ENCODE measurements around the gene NECAP2. TPM values are rescaled to one million over a fixed set of nuclear protein-coding genes. Genes with fewer than 3 reads are reported as not detected.
A peak's percentile ranks its signal among the peaks of the same experiment; 100 is the strongest.
"Not testable (repeated sequence)": the region's sequence is repeated elsewhere in the genome, so short reads cannot be mapped to it uniquely, and the experiment has no call there.

The NECAP2 gene
- total RNA-seq, 2 experiments from 2014 or later = 51.8 to 59.0 TPM

DNA sequence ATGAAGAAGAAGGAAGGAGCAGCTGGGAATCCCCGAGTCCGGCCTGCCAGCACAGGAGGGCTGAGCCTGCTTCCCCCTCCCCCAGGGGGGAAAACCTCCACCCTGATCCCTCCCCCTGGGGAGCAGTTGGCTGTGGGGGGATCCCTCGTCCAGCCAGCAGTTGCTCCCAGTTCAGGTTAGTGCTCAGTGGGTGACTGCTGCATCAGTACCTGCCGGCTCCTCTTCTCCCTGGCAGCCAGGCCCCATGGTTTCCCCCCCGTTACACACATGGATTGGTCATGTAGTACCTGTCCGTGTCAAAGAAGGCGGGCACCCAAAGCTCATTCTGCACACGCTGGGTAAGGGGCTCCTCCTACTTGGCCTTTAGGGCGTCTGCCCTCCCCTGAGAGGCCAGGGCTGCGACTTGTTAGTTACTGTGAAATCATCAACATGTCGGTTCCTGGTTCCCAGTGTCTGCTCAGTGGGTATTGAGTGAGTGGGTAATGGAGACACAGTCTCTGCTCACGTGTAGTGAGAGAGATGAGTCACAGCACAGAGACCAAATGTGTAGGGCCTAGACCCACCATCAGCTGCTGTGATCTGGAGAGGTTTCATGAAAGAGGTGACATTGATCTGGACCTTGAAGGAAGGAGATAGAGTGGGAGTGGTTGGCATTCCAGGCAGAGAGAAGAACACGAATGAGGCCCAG lies 11.5 kb downstream of the NECAP2 start:
- Histone ChIP-seq H2AFZ (ENCODE audit: low read length) (no peak overlapping the region), H3K4me3 (ENCODE audit: low read depth, low read length, poor library complexity, severe bottlenecking) (no peak overlapping the region), H3K4me1 (ENCODE audit: insufficient read depth, low read length, poor library complexity, severe bottlenecking) (peaks cover 23% of the 10 kb centered on the region), H3K27ac (ENCODE audit: low read depth, low read length, poor library complexity, severe bottlenecking) (peak overlapping the region; percentile 7), H3K36me3 (ENCODE audit: insufficient read depth, low read length) (peaks cover 98% of the 10 kb centered on the region), H4K20me1 (ENCODE audit: insufficient read depth, low read length) (no peaks in the 10 kb centered on the region), H3K9me2 (ENCODE audit: insufficient read depth, low read length) (no peaks in the 10 kb centered on the region), H3K9me3 (ENCODE audit: low read length) (no peaks in the 10 kb centered on the region), H3K4me2 (ENCODE audit: low read length) (peak overlapping the region; percentile 53), H3K79me2 (ENCODE audit: insufficient read depth, low read depth, low read length) (no peaks in the 10 kb centered on the region)
- ChIA-PET CTCF (ENCODE audit: unreplicated experiment) (no interaction called here), POLR2A (interaction anchor here (0.6 kb wide), 2 partner anchors 89 to 482 kb away, joined by 3 to 4 read pairs; no protein-coding TSS in a partner anchor)
- TF ChIP-seq, protein P1, sequence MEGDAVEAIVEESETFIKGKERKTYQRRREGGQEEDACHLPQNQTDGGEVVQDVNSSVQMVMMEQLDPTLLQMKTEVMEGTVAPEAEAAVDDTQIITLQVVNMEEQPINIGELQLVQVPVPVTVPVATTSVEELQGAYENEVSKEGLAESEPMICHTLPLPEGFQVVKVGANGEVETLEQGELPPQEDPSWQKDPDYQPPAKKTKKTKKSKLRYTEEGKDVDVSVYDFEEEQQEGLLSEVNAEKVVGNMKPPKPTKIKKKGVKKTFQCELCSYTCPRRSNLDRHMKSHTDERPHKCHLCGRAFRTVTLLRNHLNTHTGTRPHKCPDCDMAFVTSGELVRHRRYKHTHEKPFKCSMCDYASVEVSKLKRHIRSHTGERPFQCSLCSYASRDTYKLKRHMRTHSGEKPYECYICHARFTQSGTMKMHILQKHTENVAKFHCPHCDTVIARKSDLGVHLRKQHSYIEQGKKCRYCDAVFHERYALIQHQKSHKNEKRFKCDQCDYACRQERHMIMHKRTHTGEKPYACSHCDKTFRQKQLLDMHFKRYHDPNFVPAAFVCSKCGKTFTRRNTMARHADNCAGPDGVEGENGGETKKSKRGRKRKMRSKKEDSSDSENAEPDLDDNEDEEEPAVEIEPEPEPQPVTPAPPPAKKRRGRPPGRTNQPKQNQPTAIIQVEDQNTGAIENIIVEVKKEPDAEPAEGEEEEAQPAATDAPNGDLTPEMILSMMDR (conservative IDR thresholded peaks at IDR 0.05; ENCODE audit: low read length) = no peak
- TF ChIP-seq EZH2phosphoT487 (IDR thresholded peaks at IDR 0.05; ENCODE audit: borderline replicate concordance, low read depth, low read length) = no peak
- DNase-seq (ENCODE audit: low spot score) = no peak
- intact Hi-C loops (cut with micrococcal nuclease; ENCODE audit: unreplicated experiment) = no loop called here
- no TSS peak for BruUV-seq (replicated peaks)

DNA sequence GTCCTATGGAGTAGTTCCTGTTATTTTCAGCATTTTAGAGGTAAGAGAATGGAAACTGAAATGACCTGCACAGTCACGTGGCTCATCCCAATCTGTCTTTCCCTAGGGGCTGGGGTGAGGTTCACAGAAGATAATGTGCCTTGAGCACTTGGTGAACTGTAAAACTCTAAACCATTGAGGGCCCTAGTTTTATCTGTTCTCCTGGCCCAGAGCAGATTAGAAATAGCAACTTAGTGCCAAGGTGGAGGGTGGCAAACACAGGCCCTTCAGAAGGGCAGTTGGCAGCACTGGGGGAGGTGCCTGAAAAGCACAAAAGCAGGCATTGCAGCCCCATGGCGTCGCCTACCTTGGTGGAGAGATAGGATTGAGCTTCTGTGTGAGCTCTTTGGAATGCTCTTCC lies 14.4 kb downstream of the NECAP2 start:
- intact Hi-C loops (cut with micrococcal nuclease; ENCODE audit: unreplicated experiment); H4K20me1 ChIP-seq (ENCODE audit: insufficient read depth, low read length); H3K79me2 ChIP-seq (ENCODE audit: insufficient read depth, low read depth, low read length); H3K9me3 ChIP-seq (ENCODE audit: low read length); H2AFZ ChIP-seq (ENCODE audit: low read length); H3K4me2 ChIP-seq (ENCODE audit: low read length); DNase-seq (ENCODE audit: low spot score); H3K27ac ChIP-seq (ENCODE audit: low read depth, low read length, poor library complexity, severe bottlenecking); POLR2A ChIA-PET; BruUV-seq (replicated peaks); H3K4me3 ChIP-seq (ENCODE audit: low read depth, low read length, poor library complexity, severe bottlenecking); CTCF ChIA-PET (ENCODE audit: unreplicated experiment); H3K9me2 ChIP-seq (ENCODE audit: insufficient read depth, low read length): not testable (repeated sequence)
- peaks cover 21% of the 10 kb centered on the region for H3K4me1 ChIP-seq (ENCODE audit: insufficient read depth, low read length, poor library complexity, severe bottlenecking)
- peaks cover 95% of the 10 kb centered on the region for H3K36me3 ChIP-seq (ENCODE audit: insufficient read depth, low read length)

DNA sequence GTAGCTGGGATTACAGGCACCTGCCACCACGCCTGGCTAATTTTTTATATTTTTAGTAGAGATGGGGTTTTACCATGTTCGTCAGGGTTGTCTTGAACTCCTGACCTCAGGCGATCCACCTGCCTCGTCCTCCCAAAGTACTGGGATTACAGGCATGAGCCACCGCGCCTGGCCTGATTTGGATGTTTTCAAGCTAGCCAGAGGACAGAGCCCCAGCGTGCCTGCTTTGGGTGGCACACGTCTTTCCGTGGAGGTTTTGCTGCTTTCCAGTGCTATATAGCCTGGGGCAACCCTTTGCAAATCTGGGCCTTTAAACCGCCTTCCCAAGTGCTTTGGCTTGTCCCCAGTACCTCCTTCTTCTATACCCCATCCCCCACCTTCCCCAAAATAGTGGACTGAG lies 15.6 kb downstream of the NECAP2 start:
- H3K4me3 ChIP-seq (ENCODE audit: low read depth, low read length, poor library complexity, severe bottlenecking); H3K79me2 ChIP-seq (ENCODE audit: insufficient read depth, low read depth, low read length); CTCF ChIA-PET (ENCODE audit: unreplicated experiment); H3K4me2 ChIP-seq (ENCODE audit: low read length); H2AFZ ChIP-seq (ENCODE audit: low read length); H3K9me2 ChIP-seq (ENCODE audit: insufficient read depth, low read length); H3K27ac ChIP-seq (ENCODE audit: low read depth, low read length, poor library complexity, severe bottlenecking); DNase-seq (ENCODE audit: low spot score); H4K20me1 ChIP-seq (ENCODE audit: insufficient read depth, low read length); H3K9me3 ChIP-seq (ENCODE audit: low read length); intact Hi-C loops (cut with micrococcal nuclease; ENCODE audit: unreplicated experiment); BruUV-seq (replicated peaks): not testable (repeated sequence)
- POLR2A ChIA-PET = interaction anchor here (0.6 kb wide), 1 partner anchor 106 kb away, joined by 4 read pairs; no protein-coding TSS in a partner anchor
- Histone ChIP-seq H3K4me1 (ENCODE audit: insufficient read depth, low read length, poor library complexity, severe bottlenecking) (peaks cover 11% of the 10 kb centered on the region), H3K36me3 (ENCODE audit: insufficient read depth, low read length) (peaks cover 94% of the 10 kb centered on the region)

Measured in OCI-LY7 (cell line).